ACC112 (cell line): ENCODE results near the gene SLC10A7.

Source experiments
- H2AFZ ChIP-seq: fragments of 200-600 bp; sonication (generic); one replicate; pipeline ENCODE4 v1.6.0; 2017; ENCODE audit warnings: antibody characterized with exemption, low read length; ENCODE audit not compliant: unreplicated experiment
- H3K27ac ChIP-seq: fragments of 200-600 bp; sonication (generic); 2 replicates; pipeline ENCODE4 v1.5.1; 2014; ENCODE audit warnings: low read depth, mild to moderate bottlenecking, antibody characterized with exemption, low read length, moderate library complexity
- H3K27me3 ChIP-seq: fragments of 200-600 bp; sonication (generic); 2 replicates; pipeline ENCODE4 v1.6.1; 2014; ENCODE audit warnings: mild to moderate bottlenecking, antibody characterized with exemption, low read length, moderate library complexity, mixed read lengths; ENCODE audit not compliant: insufficient read depth
- H3K36me3 ChIP-seq: fragments of 200-600 bp; sonication (generic); 2 replicates; pipeline ENCODE4 v1.6.1; 2016; ENCODE audit warnings: mild to moderate bottlenecking, antibody characterized with exemption, low read length, moderate library complexity, mixed read lengths; ENCODE audit not compliant: insufficient read depth
- H3K4me1 ChIP-seq: fragments of 200-600 bp; sonication (generic); one replicate; pipeline ENCODE4 v1.6.1; 2016; ENCODE audit warnings: low read length, mixed read lengths; ENCODE audit not compliant: insufficient read depth, unreplicated experiment, control insufficient read depth
- H3K4me3 ChIP-seq: fragments of 200-600 bp; sonication (generic); 2 replicates; pipeline ENCODE4 v1.5.1; 2014; ENCODE audit warnings: mild to moderate bottlenecking, low read depth, low read length
- H3K79me2 ChIP-seq: fragments of 200-600 bp; sonication (generic); one replicate; pipeline ENCODE4 v1.6.0; 2016; ENCODE audit warnings: low read length; ENCODE audit not compliant: control insufficient read depth, unreplicated experiment, insufficient read depth

SLC10A7 gene

DNA sequence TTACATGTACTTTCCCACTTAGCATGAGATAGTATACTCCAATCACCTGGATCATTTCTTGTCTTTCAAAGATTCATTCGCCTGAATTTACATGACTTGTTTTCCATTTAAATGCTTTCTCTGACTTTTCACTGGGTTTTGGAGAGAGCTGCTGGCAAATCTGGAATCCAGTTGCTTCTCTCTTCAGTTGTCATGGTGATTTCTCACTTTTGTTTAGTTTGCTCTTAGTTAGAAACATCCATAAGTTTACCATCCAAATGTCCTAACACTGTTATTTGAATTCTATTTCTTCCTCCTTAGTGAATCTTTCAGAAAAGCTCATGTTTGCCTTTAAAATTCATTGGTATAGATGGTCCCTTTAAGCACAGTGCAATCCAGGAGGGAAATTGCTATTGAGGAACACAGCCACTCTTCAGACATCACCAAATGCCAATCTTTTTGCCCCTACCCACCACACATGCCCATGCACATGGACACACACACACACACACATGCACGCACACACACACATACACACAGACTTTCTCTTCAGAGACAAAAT is 255.7 kb downstream of the SLC10A7 start:
- Histone ChIP-seq H3K4me3 (no peak overlapping the region), H2AFZ (no peak overlapping the region), H3K27me3 (no peaks in the 10 kb centered on the region), H3K36me3 (no peaks in the 10 kb centered on the region), H3K4me1 (no peaks in the 10 kb centered on the region), H3K79me2 (no peaks in the 10 kb centered on the region), H3K27ac (no peak overlapping the region)

GRCh38 chr4:146263793-146264192 is 257.9 kb downstream of the SLC10A7 start:
- Histone ChIP-seq H3K4me3 (no peak overlapping the region), H3K27ac (no peak overlapping the region), H2AFZ (no peak overlapping the region), H3K27me3 (no peaks in the 10 kb centered on the region), H3K4me1 (no peaks in the 10 kb centered on the region), H3K36me3 (no peaks in the 10 kb centered on the region), H3K79me2 (no peaks in the 10 kb centered on the region)

GRCh38 chr4:146261041-146261440 is 260.7 kb downstream of the SLC10A7 start:
- Histone ChIP-seq H3K79me2 (no peaks in the 10 kb centered on the region), H3K4me1 (peaks cover 8% of the 10 kb centered on the region), H3K27me3 (no peaks in the 10 kb centered on the region), H3K27ac (no peak overlapping the region), H3K36me3 (no peaks in the 10 kb centered on the region), H2AFZ (no peak overlapping the region), H3K4me3 (no peak overlapping the region)

DNA sequence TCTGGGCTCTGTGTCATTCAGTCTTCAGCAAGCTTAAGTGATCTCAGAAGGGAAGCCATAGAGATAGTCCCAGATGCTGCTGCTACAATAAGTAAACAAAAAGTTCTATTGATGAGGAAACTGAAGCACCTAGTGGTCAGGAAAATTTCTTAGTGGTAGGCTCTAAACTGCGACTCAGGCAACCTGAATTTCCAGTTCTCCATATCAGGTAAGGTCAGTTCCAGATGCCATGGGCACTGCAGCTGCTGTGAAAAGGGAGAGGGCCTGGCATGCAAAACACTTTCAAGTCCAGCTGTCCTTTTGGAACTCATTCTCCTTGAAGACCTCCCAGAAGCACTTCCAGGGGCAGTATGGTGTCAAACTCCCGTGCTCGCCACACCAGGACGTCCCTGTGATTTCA is 261.2 kb downstream of the SLC10A7 start:
- Histone ChIP-seq H3K4me3 (no peak overlapping the region), H3K4me1 (peaks cover 13% of the 10 kb centered on the region), H2AFZ (no peak overlapping the region), H3K27ac (no peak overlapping the region), H3K79me2 (no peaks in the 10 kb centered on the region), H3K27me3 (no peaks in the 10 kb centered on the region), H3K36me3 (no peaks in the 10 kb centered on the region)

- Histone ChIP-seq H3K4me3 (no peak overlapping the region), H3K4me1 (peaks cover 24% of the 10 kb centered on the region), H2AFZ (no peak overlapping the region), H3K27ac (no peak overlapping the region), H3K27me3 (no peaks in the 10 kb centered on the region), H3K36me3 (no peaks in the 10 kb centered on the region), H3K79me2 (no peaks in the 10 kb centered on the region)
Measured at GRCh38 chr4:146257511-146257910, 264.2 kb downstream of the SLC10A7 start.

GRCh38 chr4:146256328-146256727 is 265.4 kb downstream of the SLC10A7 start:
- H2AFZ ChIP-seq, result no peak overlapping the region
- H3K4me1 ChIP-seq, result peaks cover 24% of the 10 kb centered on the region
- 0 out of 2 replicates have a peak overlapping the region, but pooled peaks have one; percentile 5 for H3K4me3 ChIP-seq
- H3K36me3 ChIP-seq, result no peaks in the 10 kb centered on the region
- H3K27ac ChIP-seq, result peak overlapping the region; percentile 78
- H3K27me3 ChIP-seq, result no peaks in the 10 kb centered on the region
- H3K79me2 ChIP-seq, result no peaks in the 10 kb centered on the region

GRCh38 chr4:146255874-146256273 is 265.9 kb downstream of the SLC10A7 start:
- Histone ChIP-seq H3K27me3 (no peaks in the 10 kb centered on the region), H3K79me2 (no peaks in the 10 kb centered on the region), H3K4me1 (peaks cover 24% of the 10 kb centered on the region), H3K4me3 (0 out of 2 replicates have a peak overlapping the region, but pooled peaks have one; percentile 5), H2AFZ (no peak overlapping the region), H3K27ac (peak overlapping the region; percentile 78), H3K36me3 (no peaks in the 10 kb centered on the region)

DNA sequence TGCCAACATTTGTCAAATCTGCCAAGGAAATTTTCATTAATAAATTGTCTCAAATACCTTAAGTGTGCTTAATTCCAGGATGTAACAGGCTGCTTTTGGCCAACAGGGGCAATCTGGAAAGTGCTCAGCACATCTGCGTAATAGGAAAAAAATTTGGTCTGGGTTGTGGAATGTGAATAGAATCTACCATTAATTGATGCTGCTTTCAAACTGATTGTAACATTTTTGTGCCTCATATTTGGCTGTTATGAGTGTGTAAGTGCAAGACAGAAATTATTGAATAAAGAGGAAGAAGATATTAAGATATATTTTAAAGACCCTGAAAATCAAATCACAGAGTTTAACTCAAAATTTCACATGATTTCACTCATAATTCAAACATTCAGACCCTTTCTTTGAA is 266.3 kb downstream of the SLC10A7 start:
- Histone ChIP-seq H2AFZ (no peak overlapping the region), H3K27ac (peak overlapping the region; percentile 78), H3K36me3 (no peaks in the 10 kb centered on the region), H3K27me3 (no peaks in the 10 kb centered on the region), H3K4me1 (peaks cover 24% of the 10 kb centered on the region), H3K4me3 (0 out of 2 replicates have a peak overlapping the region, but pooled peaks have one; percentile 5), H3K79me2 (no peaks in the 10 kb centered on the region)

DNA sequence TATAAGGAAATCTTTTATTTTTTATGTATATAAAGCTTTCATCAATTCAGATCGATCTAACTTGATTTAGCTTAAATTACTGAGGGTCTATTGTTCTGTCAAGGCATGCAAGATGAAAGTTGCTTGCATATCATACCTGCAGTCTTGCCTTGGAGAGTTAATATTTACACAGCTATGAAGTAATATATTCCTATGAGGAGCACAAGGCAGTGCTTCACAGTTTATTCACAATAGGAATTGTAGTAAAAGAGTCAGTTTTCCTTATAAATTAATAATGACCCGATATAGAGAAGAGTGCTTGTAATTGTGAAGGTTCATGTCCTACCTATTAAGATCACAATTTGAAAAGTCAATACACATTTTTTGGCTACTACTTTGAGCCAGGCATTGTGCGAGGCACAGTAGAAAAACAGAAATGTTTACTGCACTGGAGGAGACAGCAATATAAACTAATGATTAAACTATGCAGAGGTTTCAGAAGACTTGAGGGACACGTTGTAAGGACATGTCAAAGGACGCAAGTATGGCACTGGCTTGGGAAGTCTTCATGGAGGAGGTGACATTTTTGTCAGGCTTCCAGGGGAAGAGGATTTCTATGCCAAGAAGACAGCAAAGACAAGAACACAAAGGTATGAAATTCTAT is 268.6 kb downstream of the SLC10A7 start:
- Histone ChIP-seq H3K27ac (no peak overlapping the region), H3K27me3 (no peaks in the 10 kb centered on the region), H3K4me1 (peaks cover 24% of the 10 kb centered on the region), H3K36me3 (no peaks in the 10 kb centered on the region), H3K4me3 (no peak overlapping the region), H2AFZ (no peak overlapping the region), H3K79me2 (no peaks in the 10 kb centered on the region)

DNA sequence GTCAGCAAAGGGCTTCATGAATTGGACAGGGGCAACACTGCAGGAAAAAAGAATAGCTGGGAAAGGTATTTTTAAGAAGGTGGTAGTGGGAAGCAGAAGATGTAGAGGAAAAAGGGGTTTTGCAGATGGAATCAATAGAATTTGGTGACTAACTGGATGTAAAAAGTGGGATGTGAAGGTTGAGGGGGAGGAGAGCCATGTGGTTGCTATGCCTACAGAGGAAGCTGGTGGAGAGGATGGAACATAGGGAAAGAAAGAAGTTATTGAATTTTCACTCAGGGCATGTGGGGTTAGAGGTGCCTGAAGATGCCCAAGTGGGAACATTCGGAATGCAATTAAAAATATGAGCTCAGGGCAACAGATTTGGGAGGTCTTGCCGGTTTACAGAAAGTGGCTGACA is 274.4 kb downstream of the SLC10A7 start:
- H3K4me3 ChIP-seq, result no peak overlapping the region
- no peak overlapping the region for H3K27ac ChIP-seq
- H3K4me1 ChIP-seq, result peaks cover 21% of the 10 kb centered on the region
- H2AFZ ChIP-seq, result no peak overlapping the region
- no peaks in the 10 kb centered on the region for H3K27me3 ChIP-seq
- H3K79me2 ChIP-seq, result no peaks in the 10 kb centered on the region
- no peaks in the 10 kb centered on the region for H3K36me3 ChIP-seq

- Histone ChIP-seq H3K4me3 (no peak overlapping the region), H3K36me3 (no peaks in the 10 kb centered on the region), H3K27me3 (no peaks in the 10 kb centered on the region), H3K4me1 (peaks cover 26% of the 10 kb centered on the region), H3K27ac (no peak overlapping the region), H3K79me2 (no peaks in the 10 kb centered on the region), H2AFZ (no peak overlapping the region)
Measured at GRCh38 chr4:146246381-146246780, 275.4 kb downstream of the SLC10A7 start.
